ENCODE measurements around the gene MAP2K5.

Gene MAP2K5

DNA sequence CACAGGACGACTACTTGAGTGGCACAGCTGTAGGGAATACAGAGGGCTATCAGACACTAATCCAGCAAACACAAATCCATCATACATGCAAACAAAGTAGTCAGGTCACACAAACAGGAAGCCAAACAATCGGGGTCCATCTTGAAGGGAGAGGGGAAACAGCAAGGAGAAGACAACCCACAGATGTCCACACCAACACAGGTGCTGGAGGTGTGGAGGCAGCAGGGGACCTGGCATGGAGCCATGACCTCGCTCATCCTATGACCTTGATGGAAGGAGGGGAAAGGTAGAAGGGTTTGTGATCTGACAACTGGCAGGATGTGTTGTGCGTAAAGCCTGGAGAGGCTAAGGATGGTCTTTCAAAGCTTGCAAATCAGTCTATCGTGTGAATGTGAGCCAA lies 242.9 kb downstream of the MAP2K5 start:
- no peak for FAIRE-seq

GRCh38 chr15:67786646-67787045 lies 244.1 kb downstream of the MAP2K5 start:
- FAIRE-seq, result no peak

- FAIRE-seq, result no peak
These were observed 246.5 kb downstream of the MAP2K5 start for GRCh38 chr15:67788986-67789385.

GRCh38 chr15:67790610-67791319 lies 248.3 kb downstream of the MAP2K5 start:
- FAIRE-seq, result no peak

- no peak for FAIRE-seq
These were observed 249.9 kb downstream of the MAP2K5 start for GRCh38 chr15:67792250-67792942.

DNA sequence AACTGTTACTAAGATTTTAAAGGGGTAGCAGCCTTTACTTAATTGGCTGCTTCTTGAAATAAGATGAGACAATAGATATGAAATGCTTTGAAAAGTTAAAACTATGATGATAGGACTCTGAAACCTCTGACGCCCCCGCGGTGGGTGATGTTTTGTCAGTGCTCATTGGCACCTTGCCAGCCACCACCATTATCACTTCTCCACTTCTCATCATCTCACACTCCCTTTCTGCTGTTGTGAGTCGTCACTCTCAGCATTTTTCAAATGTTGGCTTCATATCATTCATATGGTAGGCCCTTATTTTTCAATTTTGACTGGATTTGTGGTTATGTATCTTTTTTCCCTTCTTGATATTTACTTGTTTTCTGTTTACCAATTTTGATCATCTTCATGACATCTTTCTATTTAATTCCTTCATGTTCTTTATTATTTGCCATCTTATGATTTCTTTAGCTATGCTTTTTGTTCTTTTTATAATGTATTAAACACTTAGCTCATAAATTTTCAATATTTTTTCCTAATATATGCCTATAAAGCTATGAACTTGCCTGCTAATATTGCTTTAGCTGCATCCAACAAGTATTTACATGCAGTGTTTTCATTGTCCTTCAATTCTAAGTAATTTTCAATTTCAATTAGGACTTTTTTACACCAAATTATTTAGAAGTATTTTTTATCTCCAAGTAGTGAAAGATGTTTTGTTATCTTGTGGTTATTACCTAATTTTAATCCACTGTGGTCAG lies 252.5 kb downstream of the MAP2K5 start:
- FAIRE-seq, result no peak

GRCh38 chr15:67796196-67797127 lies 254.0 kb downstream of the MAP2K5 start:
- FAIRE-seq, result no peak

DNA sequence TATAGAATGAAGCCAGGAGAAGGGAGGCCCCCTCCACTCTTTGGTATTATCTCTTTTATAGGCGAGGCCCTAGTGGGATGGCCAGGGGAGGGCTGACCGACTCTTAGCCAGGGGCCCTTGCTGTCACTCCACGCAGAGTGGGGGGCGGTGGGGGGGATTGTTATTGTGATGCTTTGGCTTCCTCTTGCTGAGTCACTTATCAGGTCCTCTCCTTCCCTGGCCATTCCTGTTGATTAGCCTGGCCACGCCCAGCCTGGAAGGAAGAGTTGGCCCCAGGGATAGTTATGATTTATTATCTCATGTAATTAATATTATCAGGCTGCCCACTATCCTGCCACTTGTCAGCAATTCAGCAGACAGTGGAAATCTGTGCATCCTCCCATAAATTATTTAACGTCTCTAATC lies 257.3 kb downstream of the MAP2K5 start:
- no peak for FAIRE-seq

DNA sequence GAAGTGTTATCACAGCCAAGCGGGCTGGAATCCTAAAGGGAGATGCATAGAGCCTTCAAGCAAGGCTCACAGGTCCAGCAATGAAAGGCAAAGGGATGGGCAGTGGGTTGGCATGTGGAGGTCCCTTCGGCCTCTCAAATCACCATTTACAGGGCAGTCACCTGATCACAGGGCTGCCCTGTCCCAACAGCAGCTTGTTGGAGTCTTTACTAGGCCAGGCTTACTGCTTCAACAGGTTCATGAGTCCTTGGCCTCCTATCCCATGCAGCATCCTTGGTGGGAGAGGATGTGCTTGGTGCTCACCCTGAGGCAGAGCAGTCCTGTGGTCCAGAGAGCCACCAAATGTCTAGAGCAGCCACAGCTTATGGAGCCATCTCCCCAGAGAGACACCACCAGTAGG lies 258.6 kb downstream of the MAP2K5 start:
- no peak for FAIRE-seq

DNA sequence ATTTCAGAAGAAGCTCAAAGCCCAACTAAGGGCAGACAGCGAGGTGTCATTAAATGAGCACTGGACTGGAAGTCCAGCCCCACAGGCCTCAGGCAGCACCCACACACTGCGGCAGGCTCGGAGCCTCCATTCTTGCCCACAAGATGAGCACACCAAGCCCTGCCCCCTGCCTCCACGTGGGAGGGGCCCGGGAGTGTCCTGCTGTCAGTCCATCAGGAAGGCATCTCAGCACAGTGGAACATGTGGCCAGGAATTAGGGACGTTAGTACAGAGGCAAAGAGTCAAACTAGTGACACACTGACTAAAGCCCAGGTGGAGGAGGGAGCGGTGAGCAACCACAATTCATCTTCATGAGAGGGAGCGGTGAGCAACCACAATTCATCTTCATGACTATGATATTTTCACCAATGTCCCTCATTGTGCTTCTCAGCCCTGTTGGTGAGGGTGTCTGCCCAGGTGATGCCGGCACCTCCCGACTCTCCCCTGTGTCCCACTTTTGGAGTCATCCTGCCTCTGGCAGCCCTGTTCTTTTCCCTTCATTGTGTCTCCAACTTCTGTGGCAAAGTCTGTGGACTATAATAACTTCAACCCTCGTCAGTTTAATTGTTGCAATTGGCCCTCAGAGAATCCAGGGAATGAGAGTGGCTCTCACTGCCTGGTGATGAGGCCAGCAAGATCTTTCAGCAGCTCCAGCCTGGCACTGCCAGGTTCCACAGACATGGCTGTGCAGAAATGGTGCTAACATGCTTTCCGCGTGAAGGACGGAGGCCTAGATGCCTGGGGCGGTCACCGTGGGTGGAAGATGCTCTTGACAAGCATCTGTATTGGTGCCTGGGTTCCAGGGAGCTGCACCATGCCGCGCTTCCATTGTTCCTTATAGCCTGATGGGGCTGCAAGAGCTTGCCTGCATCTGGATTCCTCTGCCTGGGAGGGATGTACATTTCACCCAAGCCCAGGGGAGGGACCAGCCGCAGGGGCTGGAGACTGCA lies 259.7 kb downstream of the MAP2K5 start:
- FAIRE-seq, result no peak

- FAIRE-seq, result no peak
These were observed 260.8 kb downstream of the MAP2K5 start for GRCh38 chr15:67803299-67803698.

- FAIRE-seq, result no peak
These were observed 261.7 kb downstream of the MAP2K5 start for GRCh38 chr15:67803996-67804843.

- no peak for FAIRE-seq
These were observed 262.6 kb downstream of the MAP2K5 start for GRCh38 chr15:67805008-67805665.

GRCh38 chr15:67805666-67806516 lies 263.4 kb downstream of the MAP2K5 start:
- no peak for FAIRE-seq

DNA sequence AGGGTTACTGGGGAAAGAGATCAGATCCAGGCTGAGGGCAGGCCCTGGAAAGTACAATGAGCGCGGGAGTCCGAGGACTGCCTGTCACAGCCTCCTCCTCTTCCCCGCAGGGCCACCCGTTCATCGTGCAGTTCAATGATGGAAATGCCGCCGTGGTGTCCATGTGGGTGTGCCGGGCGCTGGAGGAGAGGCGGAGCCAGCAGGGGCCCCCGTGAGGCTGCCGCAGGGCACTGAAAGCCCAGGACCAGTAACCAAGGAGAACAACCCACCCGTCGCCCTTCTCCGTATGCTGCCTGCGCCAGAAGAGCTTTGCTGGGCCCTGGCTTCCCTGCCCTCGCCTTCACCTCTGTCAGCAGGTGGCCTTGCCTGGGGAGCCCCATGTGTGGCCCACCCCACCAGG lies 264.0 kb downstream of the MAP2K5 start:
- no peak for FAIRE-seq

- no peak for FAIRE-seq
These were observed 264.6 kb downstream of the MAP2K5 start for GRCh38 chr15:67807141-67807540.

DNA sequence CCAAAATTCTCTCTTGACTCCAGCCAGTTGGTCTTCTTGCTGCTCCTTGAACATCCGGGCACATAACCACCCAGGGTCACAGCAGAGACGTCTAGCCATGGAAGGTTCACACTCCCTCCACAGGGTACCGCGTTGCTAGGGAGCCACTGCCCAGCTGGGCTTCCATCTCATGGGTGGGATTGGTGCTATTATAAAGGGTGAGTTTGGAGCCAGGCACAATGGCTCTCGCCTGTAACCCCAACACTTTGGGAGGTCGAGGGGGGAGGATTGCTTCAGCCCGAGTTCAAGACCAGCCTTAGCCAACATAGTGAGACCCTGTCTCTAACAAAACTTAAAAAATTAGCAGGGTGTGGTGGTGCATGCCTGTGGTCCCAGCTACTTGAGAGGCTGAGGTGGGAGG lies 265.3 kb downstream of the MAP2K5 start:
- FAIRE-seq, result no peak

DNA sequence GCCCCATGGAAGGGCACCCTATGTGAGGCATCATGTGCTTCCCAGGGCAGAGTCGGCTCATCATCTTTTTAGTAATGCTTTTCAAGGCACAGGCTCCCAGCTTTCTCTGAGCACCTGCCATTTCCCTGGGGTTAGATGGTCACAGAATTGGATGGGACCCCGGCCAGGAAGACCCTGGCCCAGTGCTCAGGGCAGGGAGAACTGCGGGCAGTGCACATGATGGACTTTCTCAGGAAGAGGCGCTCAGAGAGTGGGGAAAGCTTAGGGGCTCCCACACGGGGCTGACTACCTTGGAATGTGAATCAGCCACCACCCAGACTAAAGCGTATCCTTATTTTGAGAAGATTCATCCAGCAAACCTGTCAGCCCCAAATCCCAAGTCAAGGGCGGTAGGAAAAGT lies 266.3 kb downstream of the MAP2K5 start:
- FAIRE-seq, result no peak

- no peak for FAIRE-seq
These were observed 266.9 kb downstream of the MAP2K5 start for GRCh38 chr15:67809441-67809840.

Data from endometrium (tissue), 2 donors.